Measurements from ENCODE around the gene POU3F3.
A peak's percentile ranks its signal among the peaks of the same experiment; 100 is the strongest.

Gene POU3F3

GRCh38 chr2:104878863-104879512, 25.1 kb downstream of the POU3F3 start:
- DNase-seq: no peak

- no peak for DNase-seq
These were observed 26.2 kb downstream of the POU3F3 start for GRCh38 chr2:104880076-104880475.

- no peak for DNase-seq
These were observed 29.4 kb downstream of the POU3F3 start for GRCh38 chr2:104883357-104883756.

GRCh38 chr2:104885119-104885782, 31.3 kb downstream of the POU3F3 start:
- no peak for DNase-seq

GRCh38 chr2:104887676-104888075, 33.8 kb downstream of the POU3F3 start:
- DNase-seq: no peak

GRCh38 chr2:104888489-104889258, 34.8 kb downstream of the POU3F3 start:
- DNase-seq: no peak

GRCh38 chr2:104889291-104889959, 35.5 kb downstream of the POU3F3 start:
- peak; percentile 25 for DNase-seq

GRCh38 chr2:104889960-104890684, 36.2 kb downstream of the POU3F3 start:
- no peak for DNase-seq

GRCh38 chr2:104890685-104891069, 36.8 kb downstream of the POU3F3 start:
- no peak for DNase-seq

- no peak for DNase-seq
These were observed 37.2 kb downstream of the POU3F3 start for GRCh38 chr2:104891145-104891544.

GRCh38 chr2:104896446-104896845, 42.5 kb downstream of the POU3F3 start:
- no peak for DNase-seq

GRCh38 chr2:104897515-104898184, 43.7 kb downstream of the POU3F3 start:
- no peak for DNase-seq

- DNase-seq: no peak
These were observed 46.7 kb downstream of the POU3F3 start for GRCh38 chr2:104900608-104901007.

GRCh38 chr2:104901037-104901881, 47.3 kb downstream of the POU3F3 start:
- no peak for DNase-seq

GRCh38 chr2:104902317-104902716, 48.4 kb downstream of the POU3F3 start:
- no peak for DNase-seq
